H9 (cell line): ENCODE data around the gene MAP3K2. TPM values are rescaled to one million over a fixed set of nuclear protein-coding genes. Genes with fewer than 3 reads are reported as not detected.

Experiments
- DNase-seq: peaks from one replicate; pipeline ENCODE4 v3.0.0-alpha.2; 2017
- H2AFZ ChIP-seq: one replicate; pipeline ENCODE4 v1.6.1; 2013; ENCODE audit warnings: mild to moderate bottlenecking, low read length, control low read depth, moderate library complexity
- H2AK5ac ChIP-seq: 2 replicates; pipeline ENCODE4 v1.6.1; 2013; ENCODE audit warnings: low read length, control low read depth, mixed read lengths; ENCODE audit not compliant: insufficient read length
- H2BK120ac ChIP-seq: one replicate; pipeline ENCODE4 v1.6.1; 2013; ENCODE audit warnings: low read depth, mild to moderate bottlenecking, low read length, control low read depth, inconsistent platforms; ENCODE audit not compliant: poor library complexity, severe bottlenecking
- H2BK12ac ChIP-seq: 2 replicates; pipeline ENCODE4 v1.6.1; 2013; ENCODE audit warnings: low read length, control low read depth, mixed read lengths, low read depth; ENCODE audit not compliant: insufficient read length
- H2BK15ac ChIP-seq: 2 replicates; pipeline ENCODE4 v1.6.1; 2013; ENCODE audit warnings: low read depth, low read length, control low read depth
- H2BK20ac ChIP-seq: one replicate; pipeline ENCODE4 v1.6.1; 2013; ENCODE audit warnings: low read depth, mild to moderate bottlenecking, low read length, control low read depth, inconsistent platforms; ENCODE audit not compliant: poor library complexity, severe bottlenecking
- H2BK5ac ChIP-seq: 2 replicates; pipeline ENCODE4 v1.6.1; 2013; ENCODE audit warnings: low read length, control low read depth, mixed read lengths; ENCODE audit not compliant: insufficient read length
- H3K14ac ChIP-seq: 2 replicates; pipeline ENCODE4 v1.6.1; 2013; ENCODE audit warnings: low read length, control low read depth; ENCODE audit not compliant: insufficient read depth
- H3K18ac ChIP-seq: 2 replicates; pipeline ENCODE4 v1.6.1; 2013; ENCODE audit warnings: low read depth, mild to moderate bottlenecking, mixed read lengths, low read length, control low read depth; ENCODE audit not compliant: insufficient read length
- H3K23ac ChIP-seq: 2 replicates; pipeline ENCODE4 v1.6.1; 2013; ENCODE audit warnings: low read length, control low read depth, mixed read lengths, low read depth; ENCODE audit not compliant: insufficient read length
- H3K23me2 ChIP-seq: 2 replicates; pipeline ENCODE4 v1.6.1; 2013; ENCODE audit warnings: low read depth, mild to moderate bottlenecking, mixed read lengths, low read length, control low read depth; ENCODE audit not compliant: insufficient read length, poor library complexity, severe bottlenecking
- H3K27ac ChIP-seq: 2 replicates; pipeline ENCODE4 v1.5.1; 2013; ENCODE audit warnings: low read length, control low read depth, mixed read lengths, low read depth; ENCODE audit not compliant: insufficient read length
- H3K27me3 ChIP-seq: 2 replicates; pipeline ENCODE4 v1.6.1; 2013; ENCODE audit warnings: low read length, control low read depth, inconsistent platforms; ENCODE audit not compliant: insufficient read depth
- H3K4ac ChIP-seq: 2 replicates; pipeline ENCODE4 v1.6.1; 2013; ENCODE audit warnings: low read depth, mild to moderate bottlenecking, control low read depth, inconsistent platforms, low read length, moderate library complexity
- H3K4me1 ChIP-seq: 2 replicates; pipeline ENCODE4 v1.6.1; 2013; ENCODE audit warnings: low read length, control low read depth, inconsistent platforms; ENCODE audit not compliant: insufficient read depth
- H3K4me2 ChIP-seq: 2 replicates; pipeline ENCODE4 v1.6.1; 2013; ENCODE audit warnings: low read length, control low read depth, mixed read lengths; ENCODE audit not compliant: insufficient read length, insufficient read depth
- H3K56ac ChIP-seq: 2 replicates; pipeline ENCODE4 v1.6.1; 2013; ENCODE audit warnings: low read depth, mild to moderate bottlenecking, mixed read lengths, low read length, control low read depth; ENCODE audit not compliant: insufficient read length
- H3K79me1 ChIP-seq: 2 replicates; pipeline ENCODE4 v1.6.1; 2013; ENCODE audit warnings: low read depth, mild to moderate bottlenecking, moderate library complexity, low read length, control low read depth, inconsistent platforms; ENCODE audit not compliant: insufficient read depth, poor library complexity, severe bottlenecking
- H3K79me2 ChIP-seq: 2 replicates; pipeline ENCODE4 v1.6.1; 2013; ENCODE audit warnings: low read length, control low read depth, inconsistent platforms; ENCODE audit not compliant: insufficient read depth
- H3K9ac ChIP-seq: 2 replicates; pipeline ENCODE4 v1.6.1; 2013; ENCODE audit warnings: low read length, control low read depth, mixed read lengths; ENCODE audit not compliant: insufficient read length; ENCODE audit errors: extremely low read depth
- H3K9me3 ChIP-seq: one replicate; pipeline ENCODE4 v1.6.1; 2013; ENCODE audit warnings: low read depth, low read length, inconsistent platforms; ENCODE audit not compliant: control insufficient read depth
- H3T11ph ChIP-seq: one replicate; pipeline ENCODE4 v1.6.1; 2013; ENCODE audit warnings: mild to moderate bottlenecking, low read length, control low read depth, inconsistent platforms
- H4K20me1 ChIP-seq: one replicate; pipeline ENCODE4 v1.6.1; 2013; ENCODE audit not compliant: control insufficient read depth, insufficient read length, insufficient read depth
- H4K5ac ChIP-seq: 2 replicates; pipeline ENCODE4 v1.6.1; 2013; ENCODE audit warnings: low read depth, mild to moderate bottlenecking, mixed read lengths, low read length, control low read depth; ENCODE audit not compliant: insufficient read length
- H4K8ac ChIP-seq: replicated peaks from 2 replicates; pipeline ENCODE4 v1.6.1; 2013; ENCODE audit warnings: low read length, control low read depth, mixed read lengths, low read depth; ENCODE audit not compliant: insufficient read length
- H4K91ac ChIP-seq: 2 replicates; pipeline ENCODE4 v1.6.1; 2013; ENCODE audit warnings: low read depth, mild to moderate bottlenecking, moderate library complexity, mixed read lengths, low read length, control low read depth; ENCODE audit not compliant: insufficient read length
- H3K27ac Mint-ChIP-seq, 3 experiments: 2 replicates in 2 of 3; 3 replicates in 1 of 3; pipeline ENCODE4 v1.8.0; 2020 to 2021; ENCODE audit warnings: mixed read lengths in 3 of 3, mild to moderate bottlenecking in 1 of 3, moderate library complexity in 1 of 3
- H3K27me3 Mint-ChIP-seq: 2 replicates; pipeline ENCODE4 v1.8.0; 2021; ENCODE audit warnings: low read depth, mild to moderate bottlenecking, moderate library complexity, mixed read lengths
- H3K36me3 Mint-ChIP-seq, 3 experiments: 2 replicates in 2 of 3; 3 replicates in 1 of 3; pipeline ENCODE4 v1.8.0; 2020 to 2021; ENCODE audit warnings: low read depth in 3 of 3, mixed read lengths in 3 of 3; ENCODE audit not compliant: insufficient read depth in 1 of 3
- H3K4me1 Mint-ChIP-seq, 2 experiments: 2 replicates each; pipeline ENCODE4 v1.8.0; 2020; ENCODE audit warnings: mixed read lengths in 2 of 2
- H3K4me3 Mint-ChIP-seq, 2 experiments: 2 replicates in 1 of 2; 3 replicates in 1 of 2; pipeline ENCODE4 v1.8.0; 2020 to 2021; ENCODE audit warnings: mild to moderate bottlenecking in 2 of 2, mixed read lengths in 2 of 2, moderate library complexity in 1 of 2
- H3K9me3 Mint-ChIP-seq, 2 experiments: 2 replicates in 1 of 2; 3 replicates in 1 of 2; pipeline ENCODE4 v1.8.0; 2020; ENCODE audit warnings: mild to moderate bottlenecking in 2 of 2, mixed read lengths in 2 of 2, moderate library complexity in 1 of 2
- CTCF ChIP-seq: fragments of 200-600 bp; sonication (generic); conservative IDR thresholded peaks from 3 replicates; pipeline ENCODE4 v1.8.0; 2021; ENCODE audit warnings: antibody characterized with exemption, mild to moderate bottlenecking
- WGBS: extraction: QIAGEN DNeasy Blood & Tissue Kit; methylation state at CpG from one replicate; pipeline ENCODE4 v1.1.7; 2013; ENCODE audit warnings: missing lambda C conversion rate, low lambda C conversion rate, mixed read lengths; ENCODE audit not compliant: insufficient read length; ENCODE audit errors: extremely low coverage; 5-methylcytosine and 5-hydroxymethylcytosine counted together
- total RNA-seq: library from RNA; stranded (reverse); gene quantifications from 2 replicates; pipeline ENCODE4 v1.2.1, GENCODE V29; 2021

Gene MAP3K2
- total RNA-seq, 1 experiment from 2014 or later: 25.8 TPM

GRCh38 chr2:127377262-127377661 is 10.5 kb downstream of the MAP3K2 start:
- no peak overlapping the region for H2BK15ac ChIP-seq
- no peak overlapping the region for H3K27ac ChIP-seq
- no peak overlapping the region for H2BK20ac ChIP-seq
- Mint-ChIP-seq H3K4me1 (peaks cover 4 to 7% of the 10 kb centered on the region in 2 experiments; a peak in 3 of 4 replicates), H3K27me3 (no peaks in the 10 kb centered on the region), H3K36me3 (peaks cover 32 to 55% (median 35%) of the 10 kb centered on the region in 3 experiments), H3K4me3 (no peak overlapping the region), H3K27ac (no peak overlapping the region), H3K9me3 (peaks cover 37 to 45% of the 10 kb centered on the region in 2 experiments)
- WGBS: no CpG with 5 or more reads among the region's 1 CpG
- H3K79me1 ChIP-seq: no peaks in the 10 kb centered on the region
- H3K4ac ChIP-seq: no peak overlapping the region
- H3K4me1 ChIP-seq: no peaks in the 10 kb centered on the region
- peaks cover 21% of the 10 kb centered on the region for H3K9me3 ChIP-seq
- H3T11ph ChIP-seq: no peak overlapping the region
- H3K23ac ChIP-seq: no peak overlapping the region
- no peak overlapping the region for H3K4me2 ChIP-seq
- H3K27me3 ChIP-seq: no peaks in the 10 kb centered on the region
- H3K9ac ChIP-seq: no peak overlapping the region
- no peak overlapping the region for H2BK5ac ChIP-seq
- H4K5ac ChIP-seq: no peak overlapping the region
- peaks cover 8% of the 10 kb centered on the region; the same call in 1 of the 2 replicates for H3K79me2 ChIP-seq
- H4K8ac ChIP-seq: no peak overlapping the region
- H3K14ac ChIP-seq: no peak overlapping the region
- no peak overlapping the region for H2AK5ac ChIP-seq
- H2BK120ac ChIP-seq: no peak overlapping the region
- no peak overlapping the region for H3K18ac ChIP-seq
- H3K56ac ChIP-seq: no peak overlapping the region
- H2BK12ac ChIP-seq: no peak overlapping the region
- no peaks in the 10 kb centered on the region for H3K23me2 ChIP-seq
- DNase-seq: no peak
- H4K91ac ChIP-seq: no peak overlapping the region
- H2AFZ ChIP-seq: no peak overlapping the region
- H4K20me1 ChIP-seq: no peaks in the 10 kb centered on the region
- TF ChIP-seq CTCF: no peak
